Measurements from ENCODE around the gene MGA. TPM values are rescaled to one million over a fixed set of nuclear protein-coding genes. Genes with fewer than 3 reads are reported as not detected.

MGA gene
- total and polyA plus RNA-seq, 8 donors, result 2.1 to 75.2 (median 21.4) TPM

GRCh38 chr15:41819455-41820050 is 159.3 kb downstream of the MGA start:
- intact Hi-C loops (cut with DNase I; ENCODE audit: low total_unique reads), result no loop called here
- no peaks in the 10 kb centered on the region for H3K9me3 ChIP-seq
- peaks cover 80 to 100% (median 99%) of the 10 kb centered on the region in 4 donors for H3K36me3 ChIP-seq
- DNase-seq, result no peak
- H3K4me3 ChIP-seq, result no peak overlapping the region
- H3K27me3 ChIP-seq, result no peaks in the 10 kb centered on the region
- TF ChIP-seq POLR2AphosphoS5 (IDR thresholded peaks at IDR 0.05), result no peak
- no peak for TF ChIP-seq POLR2A (IDR thresholded peaks at IDR 0.05)
- no peak for TF ChIP-seq CTCF (IDR thresholded peaks at IDR 0.05)
- TF ChIP-seq EP300 (IDR thresholded peaks at IDR 0.05), result no peak
- 80 to 95% (median 93%) methylated on average over 8 to 9 of the region's 9 CpGs for WGBS, 5 donors
- no peak overlapping the region for H3K27ac ChIP-seq
- H3K4me1 ChIP-seq, result peaks cover 0 to 14% (median 5%) of the 10 kb centered on the region in 4 donors

GRCh38 chr15:41820791-41821423 is 160.7 kb downstream of the MGA start:
- TF ChIP-seq CTCF (IDR thresholded peaks at IDR 0.05) (no peak), EP300 (IDR thresholded peaks at IDR 0.05) (no peak), POLR2AphosphoS5 (IDR thresholded peaks at IDR 0.05) (no peak)
- peak in 1 of 2 donors; percentile 83 for DNase-seq
- H3K9me3 ChIP-seq, result no peaks in the 10 kb centered on the region
- no peak overlapping the region for H3K27ac ChIP-seq
- intact Hi-C loops (cut with DNase I; ENCODE audit: low total_unique reads), result no loop called here
- H3K36me3 ChIP-seq, result peaks cover 73 to 100% (median 97%) of the 10 kb centered on the region in 4 donors
- 34 to 60% (median 48%) methylated on average over 3 to 6 of the region's 6 CpGs for WGBS, 5 donors
- no peak overlapping the region for H3K4me3 ChIP-seq
- no peaks in the 10 kb centered on the region for H3K27me3 ChIP-seq
- H3K4me1 ChIP-seq, result peaks cover 0 to 14% (median 5%) of the 10 kb centered on the region in 4 donors

- peaks cover 0 to 14% (median 6%) of the 10 kb centered on the region in 4 donors for H3K4me1 ChIP-seq
- intact Hi-C loops (cut with DNase I; ENCODE audit: low total_unique reads), result no loop called here
- no peak for DNase-seq
- no peak overlapping the region for H3K4me3 ChIP-seq
- no peaks in the 10 kb centered on the region for H3K9me3 ChIP-seq
- peaks cover 67 to 97% (median 88%) of the 10 kb centered on the region in 4 donors for H3K36me3 ChIP-seq
- H3K27ac ChIP-seq, result no peak overlapping the region
- no peaks in the 10 kb centered on the region for H3K27me3 ChIP-seq
- no peak for TF ChIP-seq POLR2AphosphoS5 (IDR thresholded peaks at IDR 0.05)
- TF ChIP-seq POLR2A (IDR thresholded peaks at IDR 0.05), result no peak
- 79 to 93% (median 81%) methylated on average over 3 to 4 of the region's 4 CpGs for WGBS, 5 donors
Observed at GRCh38 chr15:41821831-41822230, 161.6 kb downstream of the MGA start.

GRCh38 chr15:41822471-41822870 is 162.3 kb downstream of the MGA start:
- peaks cover 61 to 91% (median 81%) of the 10 kb centered on the region in 4 donors for H3K36me3 ChIP-seq
- intact Hi-C loops (cut with DNase I; ENCODE audit: low total_unique reads), result no loop called here

More at GRCh38 chr15:41822471-41822870, 162.3 kb downstream of the MGA start:
- Histone ChIP-seq H3K4me1 (peaks cover 4 to 19% (median 12%) of the 10 kb centered on the region in 4 donors), H3K4me3 (no peak overlapping the region), H3K27me3 (no peaks in the 10 kb centered on the region), H3K27ac (no peak overlapping the region), H3K9me3 (no peaks in the 10 kb centered on the region)
- WGBS, 5 donors, result 90 to 98% (median 95%) methylated on average over 4 to 6 of the region's 6 CpGs
- TF ChIP-seq CTCF (IDR thresholded peaks at IDR 0.05) (no peak), POLR2AphosphoS5 (IDR thresholded peaks at IDR 0.05) (no peak)
- no peak for DNase-seq

Small RNA genes within 50 kb of the gene (small RNA-seq; reads per million reads assigned to genes)
- 0 reads per million in 4 donors for gene MIR626

Other genes with a start within 250 kb of the MGA start
- 10 to 100 TPM in 4 of 5 donors, 1 to 10 TPM in 1; 8.8 to 47.9 (median 44.6) TPM for gene RTF1, start 243.3 kb upstream of the MGA start, total RNA-seq
- 10 to 100 TPM; 13.4 to 46.0 (median 16.7) TPM for gene RTF1, start 243.3 kb upstream of the MGA start, polyA plus RNA-seq
- 100 to 1,000 TPM in 1 of 5 donors, 10 to 100 TPM in 3, 1 to 10 TPM in 1; 3.6 to 308 (median 30.9) TPM for gene ITPKA, start 166.5 kb upstream of the MGA start, total RNA-seq
- 10 to 100 TPM in 1 of 3 donors, 1 to 10 TPM in 2; 3.0 to 35.7 (median 6.8) TPM for gene ITPKA, start 166.5 kb upstream of the MGA start, polyA plus RNA-seq
- 10 to 100 TPM in 2 of 5 donors, 1 to 10 TPM in 3; 4.9 to 25.2 (median 9.7) TPM for gene LTK, start 146.6 kb upstream of the MGA start, total RNA-seq
- gene LTK, start 146.6 kb upstream of the MGA start, polyA plus RNA-seq, result 1 to 10 TPM; 1.2 to 3.5 (median 1.7) TPM
- 10 to 100 TPM in 3 of 5 donors, 1 to 10 TPM in 2; 1.8 to 17.4 (median 14.8) TPM for gene RPAP1, start 116.1 kb upstream of the MGA start, total RNA-seq
- 10 to 100 TPM in 1 of 3 donors, 1 to 10 TPM in 2; 6.0 to 10.6 (median 8.5) TPM for gene RPAP1, start 116.1 kb upstream of the MGA start, polyA plus RNA-seq
- 10 to 100 TPM in 3 of 5 donors, 1 to 10 TPM in 1, under 1 TPM in 1; 0.89 to 16.9 (median 10.5) TPM for gene TYRO3, start 101.2 kb upstream of the MGA start, total RNA-seq
- 1 to 10 TPM; 3.6 to 6.6 (median 6.6) TPM for gene TYRO3, start 101.2 kb upstream of the MGA start, polyA plus RNA-seq
- 10 to 100 TPM in 4 of 5 donors, 1 to 10 TPM in 1; 8.8 to 41.5 (median 22.6) TPM for gene MAPKBP1, start 114.1 kb downstream of the MGA start, total RNA-seq
- 10 to 100 TPM in 2 of 3 donors, 1 to 10 TPM in 1; 9.0 to 20.5 (median 13.1) TPM for gene MAPKBP1, start 114.1 kb downstream of the MGA start, polyA plus RNA-seq
- gene JMJD7, start 167.7 kb downstream of the MGA start, total RNA-seq, result 1 to 10 TPM in 1 of 5 donors, under 1 TPM in 2, not detected in 2; 0.55 to 3.1 (median 0.58) TPM
- 10 to 100 TPM; 16.8 to 24.2 (median 22.5) TPM for gene JMJD7, start 167.7 kb downstream of the MGA start, polyA plus RNA-seq
- gene PLA2G4B, start 178.4 kb downstream of the MGA start, total RNA-seq, result 10 to 100 TPM in 3 of 5 donors, 1 to 10 TPM in 2; 2.6 to 71.2 (median 22.6) TPM
- gene PLA2G4B, start 178.4 kb downstream of the MGA start, polyA plus RNA-seq, result 10 to 100 TPM in 1 of 3 donors, 1 to 10 TPM in 2; 4.0 to 38.5 (median 5.3) TPM
- 1 to 10 TPM in 1 of 5 donors, under 1 TPM in 3, not detected in 1; 0.29 to 4.9 (median 0.80) TPM for gene SPTBN5, start 233.6 kb downstream of the MGA start, total RNA-seq
- gene SPTBN5, start 233.6 kb downstream of the MGA start, polyA plus RNA-seq, result 1 to 10 TPM; 2.6 to 3.2 (median 2.9) TPM

All from stomach (tissue), 9 donors.